ENCODE data around the gene BICRAL. TPM values are rescaled to one million over a fixed set of nuclear protein-coding genes. Genes with fewer than 3 reads are reported as not detected.

The BICRAL gene
- total and polyA plus RNA-seq, 9 of the 15 experiments (the other 6 are each of a cell fraction or from before 2014, with no cell fraction given): 1.2 to 11.9 (median 5.6) TPM

- TF ChIP-seq, protein P1, sequence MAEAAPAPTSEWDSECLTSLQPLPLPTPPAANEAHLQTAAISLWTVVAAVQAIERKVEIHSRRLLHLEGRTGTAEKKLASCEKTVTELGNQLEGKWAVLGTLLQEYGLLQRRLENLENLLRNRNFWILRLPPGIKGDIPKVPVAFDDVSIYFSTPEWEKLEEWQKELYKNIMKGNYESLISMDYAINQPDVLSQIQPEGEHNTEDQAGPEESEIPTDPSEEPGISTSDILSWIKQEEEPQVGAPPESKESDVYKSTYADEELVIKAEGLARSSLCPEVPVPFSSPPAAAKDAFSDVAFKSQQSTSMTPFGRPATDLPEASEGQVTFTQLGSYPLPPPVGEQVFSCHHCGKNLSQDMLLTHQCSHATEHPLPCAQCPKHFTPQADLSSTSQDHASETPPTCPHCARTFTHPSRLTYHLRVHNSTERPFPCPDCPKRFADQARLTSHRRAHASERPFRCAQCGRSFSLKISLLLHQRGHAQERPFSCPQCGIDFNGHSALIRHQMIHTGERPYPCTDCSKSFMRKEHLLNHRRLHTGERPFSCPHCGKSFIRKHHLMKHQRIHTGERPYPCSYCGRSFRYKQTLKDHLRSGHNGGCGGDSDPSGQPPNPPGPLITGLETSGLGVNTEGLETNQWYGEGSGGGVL (CRISPR knock-in tag; IDR thresholded peaks at IDR 0.05): no peak
- TF ChIP-seq ZNF507 (tag; conservative IDR thresholded peaks at IDR 0.05) (no peak), ZNF79 (CRISPR knock-in tag; IDR thresholded peaks at IDR 0.05; ENCODE audit: low read depth) (no peak), ZNF76 (CRISPR knock-in tag; IDR thresholded peaks at IDR 0.05; ENCODE audit: borderline replicate concordance) (no peak)
Observed at GRCh38 chr6:42870145-42870936, 88.5 kb downstream of the BICRAL start (continued).

DNA sequence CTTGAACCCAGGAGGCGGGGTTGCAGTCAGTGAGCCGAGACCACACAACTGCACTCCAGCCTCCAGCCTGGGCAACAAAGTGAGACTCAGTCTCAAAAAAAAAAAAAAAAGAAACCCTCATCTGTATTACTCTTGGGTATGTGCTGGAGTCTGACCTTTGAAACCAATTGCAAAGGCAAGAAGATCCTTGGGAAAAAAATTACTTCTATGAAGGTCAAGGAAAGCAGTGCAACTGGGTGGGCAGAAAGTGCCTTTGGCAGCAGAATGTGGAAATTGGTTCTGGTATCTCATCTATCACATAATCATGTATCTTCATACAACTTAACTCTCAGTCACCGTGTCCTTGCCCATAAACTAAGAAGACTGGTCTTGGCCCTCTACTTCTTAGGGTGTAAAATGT is 89.9 kb downstream of the BICRAL start:
- no peaks in the 10 kb centered on the region for H3K9me3 ChIP-seq (replicated peaks; ENCODE audit: control insufficient read depth, insufficient read depth, low read depth, low read length)
- no peak for DNase-seq (ENCODE audit: extremely low read depth in 1 of 4, low spot score in 3 of 4)
- no peak for ATAC-seq
- no peaks in the 10 kb centered on the region for H3K27me3 ChIP-seq (ENCODE audit: control insufficient read depth in 2 of 2, insufficient read depth in 2 of 2, low read length in 2 of 2)
- no peaks in the 10 kb centered on the region for H4K20me1 ChIP-seq (replicated peaks; ENCODE audit: control insufficient read depth, insufficient read depth, low read length)
- POLR2A ChIA-PET: no interaction called here
- TF ChIP-seq, protein P2, sequence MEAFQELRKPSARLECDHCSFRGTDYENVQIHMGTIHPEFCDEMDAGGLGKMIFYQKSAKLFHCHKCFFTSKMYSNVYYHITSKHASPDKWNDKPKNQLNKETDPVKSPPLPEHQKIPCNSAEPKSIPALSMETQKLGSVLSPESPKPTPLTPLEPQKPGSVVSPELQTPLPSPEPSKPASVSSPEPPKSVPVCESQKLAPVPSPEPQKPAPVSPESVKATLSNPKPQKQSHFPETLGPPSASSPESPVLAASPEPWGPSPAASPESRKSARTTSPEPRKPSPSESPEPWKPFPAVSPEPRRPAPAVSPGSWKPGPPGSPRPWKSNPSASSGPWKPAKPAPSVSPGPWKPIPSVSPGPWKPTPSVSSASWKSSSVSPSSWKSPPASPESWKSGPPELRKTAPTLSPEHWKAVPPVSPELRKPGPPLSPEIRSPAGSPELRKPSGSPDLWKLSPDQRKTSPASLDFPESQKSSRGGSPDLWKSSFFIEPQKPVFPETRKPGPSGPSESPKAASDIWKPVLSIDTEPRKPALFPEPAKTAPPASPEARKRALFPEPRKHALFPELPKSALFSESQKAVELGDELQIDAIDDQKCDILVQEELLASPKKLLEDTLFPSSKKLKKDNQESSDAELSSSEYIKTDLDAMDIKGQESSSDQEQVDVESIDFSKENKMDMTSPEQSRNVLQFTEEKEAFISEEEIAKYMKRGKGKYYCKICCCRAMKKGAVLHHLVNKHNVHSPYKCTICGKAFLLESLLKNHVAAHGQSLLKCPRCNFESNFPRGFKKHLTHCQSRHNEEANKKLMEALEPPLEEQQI (IDR thresholded peaks at IDR 0.05): no peak
- TF ChIP-seq PML (IDR thresholded peaks at IDR 0.05; ENCODE audit: low read length) (no peak), CTBP1 (IDR thresholded peaks at IDR 0.05; ENCODE audit: borderline replicate concordance) (no peak), ZNF75A (CRISPR knock-in tag; IDR thresholded peaks at IDR 0.05) (no peak), SLC30A9 (CRISPR knock-in tag; IDR thresholded peaks at IDR 0.05) (no peak)
- H3K27ac ChIP-seq (ENCODE audit: extremely low read depth, low read depth, low read length): no peak overlapping the region
- peaks cover 12% of the 10 kb centered on the region; the same call in 1 of the 3 replicates for H3K36me3 ChIP-seq (ENCODE audit: control insufficient read depth, insufficient read depth, low read length)
- no TSS peak for BruUV-seq (replicated peaks)
- 37% methylated on average over 3 of the region's 3 CpGs for WGBS (ENCODE audit: insufficient coverage, low coverage, missing lambda C conversion rate)
- no peak overlapping the region for H3K4me2 ChIP-seq (ENCODE audit: insufficient read depth, low read length)
- CTCF ChIA-PET (ENCODE audit: low intra/inter-chr PET ratio): no interaction called here
- H2AFZ ChIP-seq (ENCODE audit: low read depth, low read length): no peak overlapping the region
- no peaks in the 10 kb centered on the region for H3K79me2 ChIP-seq (ENCODE audit: control insufficient read depth, insufficient read depth, low read length)
- in situ Hi-C loops (cut with MboI): loop anchor here (5.0 kb wide), 1 partner anchor 134 kb away; no protein-coding TSS in a partner anchor
- H3K4me3 ChIP-seq: no peak overlapping the region
- no peak overlapping the region for H3K9ac ChIP-seq (ENCODE audit: insufficient read depth in 1 of 2, low read depth in 2 of 2, low read length in 2 of 2)
- no peak for FAIRE-seq
- H3K9me1 ChIP-seq (ENCODE audit: control insufficient read depth, insufficient read depth, low read length): no peaks in the 10 kb centered on the region
- intact Hi-C loops (cut with micrococcal nuclease): loop anchor here (10.0 kb wide), 1 partner anchor 787 kb away; no protein-coding TSS in a partner anchor
- H3K4me1 ChIP-seq (replicated peaks in 1 of 2; ENCODE audit: control insufficient read depth in 2 of 2, insufficient read depth in 2 of 2, low read length in 2 of 2): no peaks in the 10 kb centered on the region

Data from K562 (cell line).